Natural killer cell treated with Interleukin-12 subunit alpha and Interleukin-12 subunit beta and Interleukin-15 and Interleukin-18, amount 100 ng/mL, for 72 hours (primary cell): Measurements from ENCODE around the gene OSCAR. TPM values are rescaled to one million over a fixed set of nuclear protein-coding genes. Genes with fewer than 3 reads are reported as not detected.

Source experiments
- ATAC-seq, 2 donors: fragments of 150-1000 bp; cut with Tn5 transposase in 1 of 2; sonication (Bioruptor Pico), chemical (Tn5 transposase) in 1 of 2; 2 replicates each; pipeline ENCODE4 v1.10.0; 2021
- DNase-seq: peaks from one replicate; pipeline ENCODE4 v3.0.0; 2022; ENCODE audit warnings: low spot score
- H3K27ac Mint-ChIP-seq, 2 donors: 1 replicate in 1 of 2; 2 replicates in 1 of 2; pipeline ENCODE4 v1.8.0; 2022; ENCODE audit warnings: mixed read lengths in 2 of 2, mild to moderate bottlenecking in 1 of 2, moderate library complexity in 1 of 2
- H3K27me3 Mint-ChIP-seq, 2 donors: 1 replicate in 1 of 2; 2 replicates in 1 of 2; pipeline ENCODE4 v1.8.0; 2022; ENCODE audit warnings: mixed read lengths in 2 of 2
- H3K36me3 Mint-ChIP-seq: one replicate; pipeline ENCODE4 v1.8.0; 2022; ENCODE audit warnings: mixed read lengths
- H3K4me1 Mint-ChIP-seq, 2 donors: 1 replicate in 1 of 2; 2 replicates in 1 of 2; pipeline ENCODE4 v1.8.0; 2022; ENCODE audit warnings: low read depth in 2 of 2, mixed read lengths in 2 of 2, mild to moderate bottlenecking in 1 of 2
- H3K4me3 Mint-ChIP-seq: one replicate; pipeline ENCODE4 v1.8.0; 2022; ENCODE audit warnings: mixed read lengths
- H3K9me3 Mint-ChIP-seq: 2 replicates; pipeline ENCODE4 v1.8.0; 2022; ENCODE audit warnings: mixed read lengths
- total RNA-seq, 2 donors: library from RNA; stranded (reverse); gene quantifications; one replicate each; pipeline ENCODE4 v1.2.3, GENCODE V29; 2022

OSCAR gene
- total RNA-seq, 2 donors from 2014 or later, result 0.86 to 1.1 TPM

DNA sequence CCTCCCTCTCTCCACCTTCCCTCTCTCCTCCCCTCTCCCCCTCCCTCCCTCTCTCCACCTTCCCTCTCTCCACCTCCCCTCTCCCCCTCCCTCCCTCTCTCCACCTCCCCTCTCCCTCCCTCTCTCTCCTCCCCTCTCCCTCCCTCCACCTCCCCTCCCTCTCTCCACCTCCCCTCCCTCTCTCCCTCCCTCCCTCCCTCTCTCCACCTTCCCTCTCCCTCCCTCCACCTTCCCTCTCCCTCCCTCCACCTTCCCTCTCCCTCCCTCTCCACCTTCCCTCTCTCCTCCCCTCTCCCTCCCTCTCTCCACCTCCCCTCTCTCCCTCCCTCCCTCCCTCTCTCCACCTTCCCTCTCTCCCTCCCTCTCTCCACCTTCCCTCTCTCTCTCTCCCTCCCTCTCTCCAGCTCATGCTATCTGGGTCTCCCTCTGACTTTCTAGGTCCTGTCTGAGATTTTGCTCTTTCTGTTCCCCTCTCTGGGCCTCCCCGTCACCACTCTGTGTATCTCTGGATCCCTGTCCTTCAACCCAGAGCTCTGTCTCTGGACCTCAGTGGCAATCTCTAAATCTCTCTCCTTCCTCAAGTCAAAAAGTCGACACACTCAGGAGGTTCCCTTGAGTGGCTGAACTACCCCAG lies 33.5 kb upstream of the OSCAR start:
- Mint-ChIP-seq H3K9me3 (no peaks in the 10 kb centered on the region), H3K27me3 (no peaks in the 10 kb centered on the region), H3K27ac (peak overlapping the region in 1 of 2 donors; percentile 64), H3K36me3 (no peaks in the 10 kb centered on the region), H3K4me1 (peaks cover 21 to 24% of the 10 kb centered on the region in 2 donors), H3K4me3 (no peak overlapping the region)
- ATAC-seq (no peak), DNase-seq (no peak)

DNA sequence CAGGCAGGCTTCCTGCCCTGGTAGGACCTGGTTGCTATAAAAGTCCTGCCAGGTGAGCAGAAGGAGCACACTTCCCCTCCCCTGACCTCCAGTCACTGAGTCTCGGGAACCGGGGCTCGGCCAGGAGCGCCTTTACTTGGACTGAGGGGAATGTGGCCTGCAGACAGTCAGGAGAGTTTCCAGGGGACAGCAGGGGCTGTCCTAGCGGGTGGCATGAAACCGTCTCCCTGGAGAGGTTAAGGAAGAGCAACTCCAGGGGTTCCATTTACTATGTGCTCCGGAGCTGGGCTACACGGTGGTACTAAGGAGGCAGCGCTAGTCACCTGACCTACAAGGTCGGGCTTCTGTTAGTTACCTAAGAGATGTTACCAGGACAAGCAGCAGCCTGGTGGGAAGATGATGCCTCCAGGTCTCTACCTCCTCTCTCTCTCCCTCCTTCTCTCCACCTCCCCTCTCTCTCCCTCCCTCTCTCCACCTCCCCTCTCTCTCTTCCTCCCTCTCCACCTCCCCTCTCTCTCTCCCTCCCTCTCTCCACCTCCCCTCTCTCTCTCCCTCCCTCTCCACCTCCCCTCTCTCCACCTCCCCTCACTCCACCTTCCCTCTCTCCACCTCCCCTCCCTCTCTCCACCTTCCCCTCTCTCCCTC lies 32.8 kb upstream of the OSCAR start:
- H3K27me3 Mint-ChIP-seq, result no peaks in the 10 kb centered on the region
- no peak for DNase-seq
- ATAC-seq, result no peak
- H3K36me3 Mint-ChIP-seq, result no peaks in the 10 kb centered on the region
- H3K4me3 Mint-ChIP-seq, result no peak overlapping the region
- peaks cover 15 to 18% of the 10 kb centered on the region in 2 donors for H3K4me1 Mint-ChIP-seq
- H3K9me3 Mint-ChIP-seq, result no peaks in the 10 kb centered on the region
- no peak overlapping the region for H3K27ac Mint-ChIP-seq

DNA sequence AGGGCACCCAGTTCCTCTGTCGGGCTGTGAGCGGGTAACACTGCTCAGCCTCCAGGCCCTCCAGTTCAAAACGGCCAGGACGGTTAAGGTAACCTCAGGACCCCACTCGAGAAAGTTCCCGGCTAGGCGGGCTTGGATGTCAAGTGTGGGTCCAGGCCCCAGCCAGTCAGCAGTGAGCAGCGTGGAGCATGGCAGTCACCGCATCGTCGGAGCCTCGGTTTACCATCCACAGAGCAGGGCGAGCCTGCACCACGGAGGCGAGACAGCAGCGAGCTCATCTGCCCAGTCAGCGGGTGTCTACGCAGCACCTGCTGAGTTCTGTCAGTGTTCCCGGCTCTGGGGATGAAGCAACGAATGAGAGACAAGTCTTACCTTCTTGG lies 29.0 kb upstream of the OSCAR start:
- peaks cover 4 to 5% of the 10 kb centered on the region in 2 donors for H3K4me1 Mint-ChIP-seq
- no peaks in the 10 kb centered on the region for H3K27me3 Mint-ChIP-seq
- ATAC-seq (no peak), DNase-seq (no peak)
- no peaks in the 10 kb centered on the region for H3K36me3 Mint-ChIP-seq
- H3K27ac Mint-ChIP-seq, result no peak overlapping the region
- no peak overlapping the region for H3K4me3 Mint-ChIP-seq
- no peaks in the 10 kb centered on the region for H3K9me3 Mint-ChIP-seq

DNA sequence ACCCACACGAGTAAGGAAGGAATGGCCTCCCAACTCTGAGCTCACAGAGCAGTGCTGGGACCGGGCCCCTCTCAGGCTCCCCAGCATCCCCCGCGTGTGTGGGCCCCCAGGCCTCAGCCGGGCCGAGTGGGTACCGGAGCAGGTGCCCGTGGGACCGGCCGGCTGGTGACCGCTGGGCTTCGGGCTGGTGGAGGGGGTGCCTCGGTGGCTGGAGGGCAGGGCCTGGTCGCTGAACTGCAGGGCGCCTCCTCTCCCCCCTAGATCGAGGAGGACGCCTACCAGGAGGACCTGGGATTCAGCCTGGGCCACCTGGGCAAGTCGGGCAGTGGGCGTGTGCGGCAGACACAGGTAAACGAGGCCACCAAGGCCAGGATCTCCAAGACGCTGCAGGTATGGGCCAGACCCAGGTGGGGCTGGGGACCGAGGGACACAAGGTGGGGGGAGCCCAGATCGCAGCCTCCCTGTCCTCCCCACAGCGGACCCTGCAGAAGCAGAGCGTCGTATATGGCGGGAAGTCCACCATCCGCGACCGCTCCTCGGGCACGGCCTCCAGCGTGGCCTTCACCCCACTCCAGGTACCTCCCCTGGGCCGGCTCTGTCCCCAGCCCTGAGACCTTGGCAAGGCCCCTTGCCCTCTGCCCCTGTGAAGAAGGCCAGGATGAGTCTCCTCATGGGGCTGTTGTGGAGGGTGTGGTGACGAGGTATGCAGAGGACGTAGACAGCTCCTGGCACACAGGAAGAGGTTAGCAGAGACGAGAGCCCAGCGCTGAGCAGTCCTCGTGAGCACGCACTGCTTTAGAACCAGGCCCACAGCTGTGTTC lies 28.4 kb upstream of the OSCAR start:
- H3K27me3 Mint-ChIP-seq, result no peaks in the 10 kb centered on the region
- no peak for ATAC-seq
- no peaks in the 10 kb centered on the region for H3K36me3 Mint-ChIP-seq
- no peaks in the 10 kb centered on the region for H3K4me1 Mint-ChIP-seq
- no peak overlapping the region for H3K4me3 Mint-ChIP-seq
- H3K27ac Mint-ChIP-seq, result no peak overlapping the region
- no peak for DNase-seq
- no peaks in the 10 kb centered on the region for H3K9me3 Mint-ChIP-seq

DNA sequence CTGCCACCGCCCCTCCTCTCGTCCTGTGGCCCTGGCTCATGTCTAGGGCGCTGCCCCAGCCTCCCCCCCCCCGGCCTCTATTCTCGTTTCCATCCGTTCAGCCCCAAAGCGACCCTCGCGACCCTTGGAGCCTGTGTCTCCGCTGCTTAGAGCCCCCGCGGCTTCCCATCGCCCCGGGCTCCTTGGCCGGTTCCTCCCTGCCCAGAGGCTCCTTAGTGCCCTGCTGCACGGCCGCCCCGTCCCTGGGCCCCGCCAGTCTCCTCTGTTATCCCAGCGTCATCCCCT lies 27.8 kb upstream of the OSCAR start:
- H3K27ac Mint-ChIP-seq, result no peak overlapping the region
- H3K36me3 Mint-ChIP-seq, result no peaks in the 10 kb centered on the region
- DNase-seq, result no peak
- no peak overlapping the region for H3K4me3 Mint-ChIP-seq
- no peaks in the 10 kb centered on the region for H3K9me3 Mint-ChIP-seq
- no peaks in the 10 kb centered on the region for H3K4me1 Mint-ChIP-seq
- ATAC-seq, result no peak
- no peaks in the 10 kb centered on the region for H3K27me3 Mint-ChIP-seq

DNA sequence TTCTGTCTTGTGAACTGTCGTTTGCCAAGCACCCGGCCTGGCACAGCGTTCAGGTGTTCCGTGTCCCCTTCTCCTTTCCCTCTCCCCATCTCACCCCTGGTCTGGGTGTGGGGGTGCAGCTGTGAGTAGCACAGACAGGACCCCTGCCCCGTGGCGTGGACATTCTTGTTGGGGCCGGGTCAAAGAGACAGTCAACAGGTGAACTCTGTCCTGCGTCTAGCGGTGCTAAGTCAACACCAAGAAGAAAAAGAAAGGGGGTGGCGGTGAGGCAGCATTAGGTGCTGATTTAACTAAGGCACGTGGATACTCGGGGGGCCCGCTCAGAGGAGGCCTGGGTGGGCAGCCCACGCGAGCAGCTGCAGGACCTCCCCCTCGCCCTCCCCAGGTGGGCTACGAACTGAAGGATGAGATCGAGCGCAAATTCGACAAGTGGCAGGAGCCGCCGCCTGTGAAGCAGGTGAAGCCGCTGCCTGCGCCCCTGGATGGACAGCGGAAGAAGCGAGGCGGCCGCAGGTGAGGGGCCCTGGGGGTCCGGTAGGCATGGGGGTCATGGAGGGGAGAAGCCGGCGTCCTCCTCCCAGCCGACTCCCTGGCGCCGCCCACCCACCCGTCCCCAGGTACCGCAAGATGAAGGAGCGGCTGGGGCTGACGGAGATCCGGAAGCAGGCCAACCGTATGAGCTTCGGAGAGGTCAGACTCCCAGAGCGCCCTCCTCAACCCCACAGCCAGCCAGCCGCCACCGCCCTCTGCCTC lies 27.3 kb upstream of the OSCAR start:
- H3K4me1 Mint-ChIP-seq, result no peaks in the 10 kb centered on the region
- H3K4me3 Mint-ChIP-seq, result no peak overlapping the region
- H3K27ac Mint-ChIP-seq, result no peak overlapping the region
- no peaks in the 10 kb centered on the region for H3K36me3 Mint-ChIP-seq
- no peak for ATAC-seq
- H3K9me3 Mint-ChIP-seq, result no peaks in the 10 kb centered on the region
- DNase-seq, result no peak
- H3K27me3 Mint-ChIP-seq, result no peaks in the 10 kb centered on the region

DNA sequence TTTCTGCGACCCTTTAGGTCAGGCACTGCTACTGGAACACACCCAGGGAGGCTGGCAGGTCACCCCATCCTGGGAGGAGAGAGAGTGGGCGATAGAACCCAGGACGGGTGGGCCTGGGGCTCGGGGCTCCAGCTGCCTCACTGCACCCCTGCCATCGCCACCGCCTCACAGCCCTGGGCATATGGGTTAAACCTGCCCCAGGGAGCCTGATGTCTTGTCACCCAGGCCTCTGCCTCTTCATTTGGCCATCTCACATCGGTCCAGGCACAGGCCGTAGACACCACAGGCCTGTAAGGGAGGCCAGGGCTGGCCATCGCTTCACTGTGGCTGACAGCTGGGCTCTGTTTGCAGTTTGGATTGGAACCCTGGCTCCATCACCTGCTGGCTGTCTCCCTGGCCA lies 25.1 kb upstream of the OSCAR start:
- no peak overlapping the region for H3K4me3 Mint-ChIP-seq
- no peaks in the 10 kb centered on the region for H3K27me3 Mint-ChIP-seq
- DNase-seq (no peak), ATAC-seq (no peak)
- H3K9me3 Mint-ChIP-seq, result no peaks in the 10 kb centered on the region
- H3K4me1 Mint-ChIP-seq, result no peaks in the 10 kb centered on the region
- H3K36me3 Mint-ChIP-seq, result no peaks in the 10 kb centered on the region
- H3K27ac Mint-ChIP-seq, result no peak overlapping the region

DNA sequence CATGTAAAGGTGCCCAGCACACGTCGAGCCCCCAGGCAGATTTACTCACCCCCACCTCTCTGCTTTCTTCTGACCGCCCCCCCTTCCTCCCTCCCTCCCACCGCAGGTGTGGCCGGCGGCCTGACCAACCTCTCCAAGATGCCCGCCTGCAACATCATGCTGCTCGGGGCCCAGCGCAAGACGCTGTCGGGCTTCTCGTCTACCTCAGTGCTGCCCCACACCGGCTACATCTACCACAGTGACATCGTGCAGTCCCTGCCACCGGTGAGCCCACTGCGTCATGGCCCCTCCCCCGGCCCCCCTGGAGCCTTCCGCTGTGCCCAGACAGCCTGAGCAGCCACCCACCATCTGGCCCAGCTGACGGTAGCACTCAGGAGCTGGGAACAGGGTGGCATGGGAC lies 23.8 kb upstream of the OSCAR start:
- Mint-ChIP-seq H3K4me1 (no peaks in the 10 kb centered on the region), H3K9me3 (no peaks in the 10 kb centered on the region), H3K27ac (no peak overlapping the region), H3K27me3 (no peaks in the 10 kb centered on the region), H3K36me3 (no peaks in the 10 kb centered on the region), H3K4me3 (no peak overlapping the region)
- DNase-seq (no peak), ATAC-seq (no peak)

DNA sequence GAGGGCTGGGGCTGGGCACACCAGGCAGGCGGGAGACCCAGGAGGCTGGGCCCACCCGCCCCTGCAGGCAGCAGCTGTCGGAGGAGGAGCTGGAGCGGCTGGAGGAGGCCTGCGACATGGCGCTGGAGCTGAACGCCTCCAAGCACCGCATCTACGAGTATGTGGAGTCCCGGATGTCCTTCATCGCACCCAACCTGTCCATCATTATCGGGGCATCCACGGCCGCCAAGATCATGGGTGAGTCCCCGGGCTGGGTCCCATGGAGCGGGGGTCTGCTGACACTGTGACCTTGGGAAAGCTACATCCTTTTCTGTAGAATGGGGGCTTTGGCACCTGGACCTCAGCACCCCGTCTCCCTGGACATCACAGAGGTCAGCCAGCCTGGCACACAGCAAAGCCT lies 23.1 kb upstream of the OSCAR start:
- Mint-ChIP-seq H3K4me3 (no peak overlapping the region), H3K27ac (no peak overlapping the region), H3K36me3 (no peaks in the 10 kb centered on the region), H3K27me3 (no peaks in the 10 kb centered on the region), H3K4me1 (no peaks in the 10 kb centered on the region), H3K9me3 (no peaks in the 10 kb centered on the region)
- ATAC-seq (no peak), DNase-seq (no peak)

DNA sequence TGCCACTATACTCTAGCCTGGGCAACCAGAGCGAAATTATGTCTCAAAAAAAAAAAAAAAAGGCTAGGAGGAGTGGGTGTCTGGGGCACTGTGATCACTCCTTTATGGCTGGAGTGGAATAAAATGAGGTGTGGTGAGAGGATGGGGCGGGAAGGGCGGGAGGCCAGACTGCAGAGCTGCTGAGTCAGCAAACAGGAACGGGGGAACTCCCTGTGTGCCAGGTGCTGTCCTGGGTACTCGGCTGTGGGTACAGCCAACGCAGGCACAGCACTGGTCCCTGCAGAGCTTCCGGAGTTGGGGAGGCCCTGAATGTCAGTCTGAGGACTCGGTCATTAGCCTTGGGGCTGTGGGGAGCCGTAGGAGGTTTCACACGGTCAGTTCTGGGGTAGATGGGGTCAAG lies 20.7 kb upstream of the OSCAR start:
- H3K4me3 Mint-ChIP-seq, result no peak overlapping the region
- H3K9me3 Mint-ChIP-seq, result no peaks in the 10 kb centered on the region
- H3K27me3 Mint-ChIP-seq, result no peaks in the 10 kb centered on the region
- no peak for DNase-seq
- no peaks in the 10 kb centered on the region for H3K36me3 Mint-ChIP-seq
- H3K4me1 Mint-ChIP-seq, result peaks cover 8 to 9% of the 10 kb centered on the region in 2 donors
- H3K27ac Mint-ChIP-seq, result no peak overlapping the region
- no peak for ATAC-seq

DNA sequence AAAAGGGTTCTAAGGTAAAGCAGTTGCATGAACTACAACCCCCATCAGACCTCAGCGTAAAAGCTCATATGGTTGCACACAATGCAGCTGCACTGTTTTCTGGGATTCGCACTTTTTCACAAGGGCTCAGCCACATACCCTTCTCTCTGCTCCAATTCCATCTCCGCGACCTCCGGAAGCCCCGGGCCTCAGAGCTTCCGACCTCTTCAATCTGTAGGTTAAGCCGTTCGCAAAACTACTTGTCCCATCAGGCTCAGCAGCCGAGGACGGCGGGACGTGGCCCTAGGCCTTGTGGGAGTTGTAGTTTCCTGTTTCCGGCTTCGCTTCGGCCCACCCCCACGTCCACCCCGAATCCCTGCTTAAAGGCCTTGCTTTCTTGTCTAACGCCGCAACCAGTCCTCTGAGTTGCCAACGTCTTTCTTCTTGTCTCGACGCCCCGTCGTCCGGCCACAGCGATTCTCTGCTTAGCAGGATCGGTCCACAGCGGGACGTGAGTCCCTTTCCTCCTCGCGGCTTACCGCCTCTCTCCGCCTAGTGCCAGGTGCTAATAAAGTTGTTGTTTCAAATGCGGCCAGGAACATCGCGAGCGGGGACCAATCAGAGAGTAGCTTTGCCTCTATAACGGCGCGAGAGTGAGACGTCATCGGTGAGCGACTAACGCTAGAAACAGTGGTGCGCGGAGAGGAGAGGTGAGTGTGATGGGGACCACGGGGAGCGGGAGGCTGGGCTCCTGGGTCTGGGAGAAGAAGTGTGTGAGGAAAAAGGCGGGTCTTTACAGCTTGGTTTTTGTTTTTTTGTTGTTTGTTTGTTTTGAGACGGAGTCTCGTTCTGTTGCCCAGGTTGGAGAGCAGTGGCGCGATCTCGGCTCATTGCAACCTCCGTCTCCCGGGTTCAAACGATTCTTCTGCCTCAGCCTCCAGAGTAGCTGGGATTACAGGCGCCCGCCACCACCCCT lies 14.8 kb upstream of the OSCAR start, which contains the start of the genes PRPF31 and TFPT:
PRPF31 (plus strand) TSS at position 646 of the 955 bp plus-strand sequence. CDS start 2,525 bp downstream, outside the sequence.
TFPT (minus strand) TSS at position 549 of the 955 bp plus-strand sequence; CDS start at position 161, 388 bp downstream.
- Mint-ChIP-seq H3K36me3 (peaks cover 10% of the 10 kb centered on the region), H3K9me3 (no peaks in the 10 kb centered on the region), H3K4me3 (peak within 1 kb of the TSS; percentile 94), H3K27me3 (no peaks in the 10 kb centered on the region), H3K27ac (peak within 1 kb of the TSS; percentile 78 to 96), H3K4me1 (peaks cover 29 to 32% of the 10 kb centered on the region in 2 donors)
- DNase-seq, result peak; percentile 95
- peak; percentile 94 to 96 for ATAC-seq

DNA sequence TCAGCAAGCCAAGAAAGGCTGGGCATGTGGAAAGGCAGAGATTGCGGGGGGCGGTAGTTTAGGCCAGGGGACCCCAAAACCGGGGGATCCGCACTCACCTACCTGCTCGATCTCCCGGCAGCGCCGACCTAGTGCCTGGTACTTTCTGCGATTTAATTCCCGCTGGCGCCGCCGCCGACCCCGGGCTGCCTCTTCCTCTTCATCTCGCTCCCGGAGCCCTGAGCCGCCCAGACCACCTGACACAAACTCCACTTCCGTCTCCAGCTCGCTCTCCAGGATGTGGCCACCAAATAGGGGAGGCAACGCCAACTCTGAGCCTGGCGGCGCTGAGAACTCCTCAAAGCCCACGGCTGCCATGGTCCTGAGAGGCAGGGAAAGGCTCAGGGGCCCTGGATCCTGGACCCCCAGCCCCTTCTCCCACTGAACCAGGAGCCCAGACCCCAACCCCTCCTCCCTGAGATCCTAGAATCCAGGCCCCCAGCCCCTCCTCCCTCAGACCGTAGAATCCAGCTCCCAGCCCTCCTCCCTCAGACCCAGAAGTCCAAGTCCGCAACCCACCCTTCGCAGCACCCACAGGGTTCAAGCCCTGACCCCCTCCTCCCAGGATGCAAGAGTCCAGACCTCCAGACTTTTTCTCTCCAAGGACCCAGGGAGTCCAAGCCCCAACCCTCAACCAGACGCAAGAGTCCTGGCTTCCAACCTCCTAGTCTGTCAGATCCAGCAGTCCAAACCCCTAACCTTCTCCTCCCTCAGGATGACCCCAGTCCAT lies 13.9 kb upstream of the OSCAR start:
- peak; percentile 50 to 69 for ATAC-seq
- peak; percentile 77 for DNase-seq
- Mint-ChIP-seq H3K4me3 (peak overlapping the region; percentile 94), H3K27ac (peak overlapping the region; percentile 78 to 96), H3K9me3 (no peaks in the 10 kb centered on the region), H3K36me3 (peaks cover 10% of the 10 kb centered on the region), H3K4me1 (peaks cover 32 to 33% of the 10 kb centered on the region in 2 donors), H3K27me3 (no peaks in the 10 kb centered on the region)
